Neuron (in vitro differentiated cells): Measurements from ENCODE around the gene PIK3R6.

Source experiments
- H2AFZ ChIP-seq: one replicate; pipeline ENCODE4 v1.6.1; 2013; ENCODE audit warnings: low read depth, mild to moderate bottlenecking, inconsistent platforms, low read length, moderate library complexity
- H3K27me3 ChIP-seq: one replicate; pipeline ENCODE4 v1.6.1; 2013; ENCODE audit warnings: low read length; ENCODE audit not compliant: insufficient read depth
- H3K36me3 ChIP-seq: one replicate; pipeline ENCODE4 v1.6.1; 2013; ENCODE audit warnings: low read length; ENCODE audit not compliant: insufficient read depth
- H3K4me1 ChIP-seq: one replicate; pipeline ENCODE4 v1.6.1; 2013; ENCODE audit warnings: low read length; ENCODE audit not compliant: insufficient read depth
- H3K4me3 ChIP-seq: 2 replicates; pipeline ENCODE4 v1.5.1; 2013; ENCODE audit warnings: mild to moderate bottlenecking, low read length, moderate library complexity
- H3K9me3 ChIP-seq: one replicate; pipeline ENCODE4 v1.6.1; 2013; ENCODE audit warnings: low read length

The PIK3R6 gene

GRCh38 chr17:8793649-8794048, 73.8 kb downstream of the PIK3R6 start:
- peaks cover 4% of the 10 kb centered on the region for H3K4me1 ChIP-seq
- H3K36me3 ChIP-seq = no peaks in the 10 kb centered on the region
- peaks cover 3% of the 10 kb centered on the region for H3K9me3 ChIP-seq
- H3K4me3 ChIP-seq = no peak overlapping the region
- no peak overlapping the region for H2AFZ ChIP-seq
- peaks cover 20% of the 10 kb centered on the region for H3K27me3 ChIP-seq

GRCh38 chr17:8792646-8793045, 74.8 kb downstream of the PIK3R6 start:
- Histone ChIP-seq H3K4me3 (no peak overlapping the region), H3K9me3 (no peaks in the 10 kb centered on the region), H3K4me1 (peaks cover 4% of the 10 kb centered on the region), H3K36me3 (no peaks in the 10 kb centered on the region), H3K27me3 (peaks cover 10% of the 10 kb centered on the region), H2AFZ (no peak overlapping the region)

GRCh38 chr17:8791910-8792270, 75.6 kb downstream of the PIK3R6 start:
- Histone ChIP-seq H3K27me3 (peaks cover 3% of the 10 kb centered on the region), H3K9me3 (no peaks in the 10 kb centered on the region), H3K4me1 (peaks cover 4% of the 10 kb centered on the region), H3K36me3 (no peaks in the 10 kb centered on the region), H3K4me3 (no peak overlapping the region), H2AFZ (no peak overlapping the region)

- H3K36me3 ChIP-seq = no peaks in the 10 kb centered on the region
- peaks cover 4% of the 10 kb centered on the region for H3K4me1 ChIP-seq
- H3K4me3 ChIP-seq = no peak overlapping the region
- H3K27me3 ChIP-seq = peaks cover 3% of the 10 kb centered on the region
- H2AFZ ChIP-seq = no peak overlapping the region
- H3K9me3 ChIP-seq = no peaks in the 10 kb centered on the region
Measured at GRCh38 chr17:8791248-8791909, 76.1 kb downstream of the PIK3R6 start.

DNA sequence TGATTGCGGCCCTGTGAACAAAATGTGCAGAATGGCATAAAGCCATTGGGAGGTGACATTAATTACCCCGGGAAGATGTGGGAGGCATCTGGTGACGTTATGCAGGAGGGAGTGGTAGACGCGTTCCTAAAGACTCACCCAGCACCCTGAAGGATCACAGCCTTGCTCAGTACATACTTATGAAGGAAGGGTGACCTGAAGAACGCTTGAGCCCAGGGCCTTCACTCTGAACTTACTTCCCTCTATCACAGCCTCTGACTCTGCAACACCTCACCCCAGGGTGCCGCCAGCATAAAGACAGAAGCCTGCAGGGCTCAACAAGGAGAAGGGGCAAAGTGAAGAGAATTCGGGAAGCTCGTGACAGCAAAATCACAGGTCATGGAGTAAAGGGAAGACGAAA, 77.7 kb downstream of the PIK3R6 start:
- Histone ChIP-seq H3K4me1 (peaks cover 4% of the 10 kb centered on the region), H3K27me3 (peaks cover 3% of the 10 kb centered on the region), H3K36me3 (no peaks in the 10 kb centered on the region), H2AFZ (no peak overlapping the region), H3K4me3 (no peak overlapping the region), H3K9me3 (no peaks in the 10 kb centered on the region)

- Histone ChIP-seq H3K27me3 (peaks cover 3% of the 10 kb centered on the region), H3K9me3 (no peaks in the 10 kb centered on the region), H3K36me3 (no peaks in the 10 kb centered on the region), H3K4me3 (no peak overlapping the region), H3K4me1 (peaks cover 4% of the 10 kb centered on the region), H2AFZ (no peak overlapping the region)
Measured at GRCh38 chr17:8788998-8789397, 78.5 kb downstream of the PIK3R6 start.

- Histone ChIP-seq H3K27me3 (peaks cover 3% of the 10 kb centered on the region), H2AFZ (no peak overlapping the region), H3K9me3 (no peaks in the 10 kb centered on the region), H3K36me3 (no peaks in the 10 kb centered on the region), H3K4me3 (no peak overlapping the region), H3K4me1 (peaks cover 4% of the 10 kb centered on the region)
Measured at GRCh38 chr17:8785547-8786413, 81.7 kb downstream of the PIK3R6 start.

- no peak overlapping the region for H3K4me3 ChIP-seq
- no peaks in the 10 kb centered on the region for H3K4me1 ChIP-seq
- H3K27me3 ChIP-seq = no peaks in the 10 kb centered on the region
- H3K36me3 ChIP-seq = no peaks in the 10 kb centered on the region
- H2AFZ ChIP-seq = no peak overlapping the region
- no peaks in the 10 kb centered on the region for H3K9me3 ChIP-seq
Measured at GRCh38 chr17:8782176-8782575, 85.3 kb downstream of the PIK3R6 start.

- Histone ChIP-seq H3K4me3 (no peak overlapping the region), H2AFZ (no peak overlapping the region), H3K36me3 (no peaks in the 10 kb centered on the region), H3K9me3 (no peaks in the 10 kb centered on the region), H3K27me3 (no peaks in the 10 kb centered on the region), H3K4me1 (no peaks in the 10 kb centered on the region)
Measured at GRCh38 chr17:8781776-8782175, 85.7 kb downstream of the PIK3R6 start.

- Histone ChIP-seq H2AFZ (no peak overlapping the region), H3K4me1 (no peaks in the 10 kb centered on the region), H3K4me3 (no peak overlapping the region), H3K9me3 (peaks cover 2% of the 10 kb centered on the region), H3K36me3 (no peaks in the 10 kb centered on the region), H3K27me3 (peaks cover 4% of the 10 kb centered on the region)
Measured at GRCh38 chr17:8776881-8777280, 90.6 kb downstream of the PIK3R6 start.

DNA sequence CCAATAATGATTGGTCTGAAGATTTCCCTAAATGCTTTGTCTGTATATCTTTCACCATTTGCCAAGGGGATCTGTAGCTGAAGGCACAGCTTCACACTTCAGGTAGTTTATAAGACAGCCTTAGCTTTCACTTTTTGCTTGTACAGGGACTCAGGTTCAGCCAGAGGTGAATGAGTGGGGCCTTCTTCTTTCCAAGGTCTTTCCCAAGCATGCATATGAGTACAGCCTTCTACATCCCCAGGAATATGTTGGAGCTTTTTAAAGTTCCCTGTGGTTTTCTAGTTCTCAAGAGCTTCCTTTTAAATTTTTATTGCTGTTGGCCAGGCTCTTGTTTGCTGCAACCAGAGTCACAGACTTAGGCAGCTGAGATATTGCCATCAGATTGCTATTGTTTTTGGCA, 91.2 kb downstream of the PIK3R6 start:
- H2AFZ ChIP-seq = no peak overlapping the region
- no peaks in the 10 kb centered on the region for H3K4me1 ChIP-seq
- H3K36me3 ChIP-seq = no peaks in the 10 kb centered on the region
- H3K27me3 ChIP-seq = peaks cover 4% of the 10 kb centered on the region
- peaks cover 2% of the 10 kb centered on the region for H3K9me3 ChIP-seq
- H3K4me3 ChIP-seq = no peak overlapping the region

GRCh38 chr17:8766731-8767130, 100.7 kb downstream of the PIK3R6 start:
- Histone ChIP-seq H2AFZ (no peak overlapping the region), H3K4me3 (no peak overlapping the region), H3K27me3 (no peaks in the 10 kb centered on the region), H3K36me3 (no peaks in the 10 kb centered on the region), H3K9me3 (peaks cover 2% of the 10 kb centered on the region), H3K4me1 (no peaks in the 10 kb centered on the region)

GRCh38 chr17:8762012-8762411, 105.5 kb downstream of the PIK3R6 start:
- peaks cover 4% of the 10 kb centered on the region for H3K27me3 ChIP-seq

More at GRCh38 chr17:8762012-8762411, 105.5 kb downstream of the PIK3R6 start:
- Histone ChIP-seq H2AFZ (no peak overlapping the region), H3K4me3 (no peak overlapping the region), H3K36me3 (no peaks in the 10 kb centered on the region), H3K9me3 (peaks cover 2% of the 10 kb centered on the region), H3K4me1 (no peaks in the 10 kb centered on the region)
